GM18508 (cell line): ENCODE data around the gene AKAIN1.

Experiments
- ATAC-seq: cut with Tn5 transposase; IDR thresholded peaks from one replicate; pipeline ENCODE4 v1.9.1; 2021; ENCODE audit warnings: moderate number of reproducible peaks; ENCODE audit not compliant: insufficient read depth, unreplicated experiment

AKAIN1 gene

GRCh38 chr18:5164903-5165302 is 32.2 kb downstream of the AKAIN1 start:
- ATAC-seq = no peak

- ATAC-seq = no peak
Observed at GRCh38 chr18:5162111-5162510, 34.9 kb downstream of the AKAIN1 start.

GRCh38 chr18:5159080-5159479 is 38.0 kb downstream of the AKAIN1 start:
- ATAC-seq = no peak

GRCh38 chr18:5158587-5158986 is 38.5 kb downstream of the AKAIN1 start:
- no peak for ATAC-seq

- no peak for ATAC-seq
Observed at GRCh38 chr18:5158172-5158571, 38.9 kb downstream of the AKAIN1 start.

GRCh38 chr18:5155907-5156287 is 41.2 kb downstream of the AKAIN1 start:
- no peak for ATAC-seq

- no peak for ATAC-seq
Observed at GRCh38 chr18:5155218-5155906, 41.7 kb downstream of the AKAIN1 start.

- ATAC-seq = no peak
Observed at GRCh38 chr18:5152343-5153020, 44.6 kb downstream of the AKAIN1 start.

- no peak for ATAC-seq
Observed at GRCh38 chr18:5150894-5151293, 46.2 kb downstream of the AKAIN1 start.

- no peak for ATAC-seq
Observed at GRCh38 chr18:5146093-5146492, 51.0 kb downstream of the AKAIN1 start.

GRCh38 chr18:5145168-5145825 is 51.8 kb downstream of the AKAIN1 start:
- no peak for ATAC-seq

- no peak for ATAC-seq
Observed at GRCh38 chr18:5144629-5145028, 52.4 kb downstream of the AKAIN1 start.

- no peak for ATAC-seq
Observed at GRCh38 chr18:5142859-5143258, 54.2 kb downstream of the AKAIN1 start.

- ATAC-seq = no peak
Observed at GRCh38 chr18:5142131-5142530, 54.9 kb downstream of the AKAIN1 start.

GRCh38 chr18:5137261-5137660 is 59.8 kb downstream of the AKAIN1 start:
- no peak for ATAC-seq

GRCh38 chr18:5132987-5133386 is 64.1 kb downstream of the AKAIN1 start:
- no peak for ATAC-seq

- no peak for ATAC-seq
Observed at GRCh38 chr18:5122272-5122671, 74.8 kb downstream of the AKAIN1 start.

- ATAC-seq = no peak
Observed at GRCh38 chr18:5110266-5110665, 86.8 kb downstream of the AKAIN1 start.

- ATAC-seq = no peak
Observed at GRCh38 chr18:5107988-5108387, 89.1 kb downstream of the AKAIN1 start.

- no peak for ATAC-seq
Observed at GRCh38 chr18:5106730-5107129, 90.3 kb downstream of the AKAIN1 start.

GRCh38 chr18:5104246-5104645 is 92.8 kb downstream of the AKAIN1 start:
- no peak for ATAC-seq

GRCh38 chr18:5103693-5104092 is 93.4 kb downstream of the AKAIN1 start:
- no peak for ATAC-seq
